K562 (cell line): ENCODE measurements around the gene ZNF366. TPM values are rescaled to one million over a fixed set of nuclear protein-coding genes. Genes with fewer than 3 reads are reported as not detected.

Source experiments
- CBX1 ChIP-seq: sonication (generic); IDR thresholded peaks from 2 replicates; pipeline ENCODE4 v1.6.1; 2016; ENCODE audit warnings: antibody characterized with exemption, low read depth, mild to moderate bottlenecking
- CBX3 ChIP-seq, 2 experiments: IDR thresholded peaks; 1 replicate in 1 of 2; 2 replicates in 1 of 2; pipeline ENCODE4 v1.6.1; 2012; ENCODE audit warnings: inconsistent platforms in 2 of 2, low read length in 2 of 2, borderline replicate concordance in 1 of 2, control low read depth in 1 of 2
- CBX5 ChIP-seq: IDR thresholded peaks from 2 replicates; pipeline ENCODE4 v1.6.1; 2014; ENCODE audit warnings: low read depth, borderline replicate concordance
- CLOCK ChIP-seq: fragments of 250-450 bp; sonication (Bioruptor Pico); IDR thresholded peaks from 2 replicates; pipeline ENCODE4 v1.4.0; 2020; ENCODE audit warnings: mild to moderate bottlenecking, moderate library complexity, borderline replicate concordance
- E2F5 ChIP-seq: sonication (generic); formaldehyde crosslinking; IDR thresholded peaks from 2 replicates; pipeline ENCODE4 v1.8.0; 2022; ENCODE audit warnings: mild to moderate bottlenecking, missing genetic modification reagents
- EGR1 ChIP-seq: fragments of 450-650 bp; conservative IDR thresholded peaks from 2 replicates; pipeline ENCODE4 v1.6.1; 2017; ENCODE audit warnings: mild to moderate bottlenecking
- HES1 ChIP-seq: fragments of 450-650 bp; IDR thresholded peaks from 2 replicates; pipeline ENCODE4 v1.6.1; 2016; ENCODE audit warnings: low read depth, mild to moderate bottlenecking, moderate library complexity
- HSF4 ChIP-seq: fragments of 250-450 bp; sonication (Bioruptor Pico); IDR thresholded peaks from 2 replicates; pipeline ENCODE4 v2.1.2; 2022; ENCODE audit warnings: mild to moderate bottlenecking, moderate library complexity, borderline replicate concordance
- IRF1 ChIP-seq: sonication (generic); formaldehyde crosslinking; IDR thresholded peaks from 2 replicates; pipeline ENCODE4 v1.8.0; 2022; ENCODE audit warnings: missing genetic modification reagents, mild to moderate bottlenecking, borderline replicate concordance
- MED1 ChIP-seq: sonication (generic); formaldehyde crosslinking; IDR thresholded peaks from 2 replicates; pipeline ENCODE4 v1.8.1; 2023; ENCODE audit warnings: missing genetic modification reagents, borderline replicate concordance
- NBN ChIP-seq: fragments of 450-650 bp; IDR thresholded peaks from 2 replicates; pipeline ENCODE4 v1.6.1; 2016; ENCODE audit warnings: low read depth, mild to moderate bottlenecking
- NONO ChIP-seq, 2 experiments: fragments of 200-400 bp in 1 of 2; fragments of 450-650 bp in 1 of 2; formaldehyde crosslinking in 1 of 2; IDR thresholded peaks; 2 replicates each; pipeline ENCODE4 v1.6.1; 2017; ENCODE audit warnings: low read depth in 2 of 2, mild to moderate bottlenecking in 2 of 2, moderate library complexity in 2 of 2, low read length in 1 of 2
- SIN3B ChIP-seq: fragments of 450-650 bp; IDR thresholded peaks from 2 replicates; pipeline ENCODE4 v1.6.1; 2017; ENCODE audit warnings: low read depth, mild to moderate bottlenecking, moderate library complexity
- TCFL5 ChIP-seq: fragments of 250-450 bp; sonication (Bioruptor Pico); conservative IDR thresholded peaks from 2 replicates; pipeline ENCODE4 v1.6.1; 2021; ENCODE audit warnings: mild to moderate bottlenecking, moderate library complexity, matching md5 sums
- U2AF2 ChIP-seq: fragments of 200-400 bp; formaldehyde crosslinking; optimal IDR thresholded peaks from 2 replicates; pipeline ENCODE3; 2017; ENCODE audit warnings: low read depth, mild to moderate bottlenecking, low read length
- ZBTB17 ChIP-seq: fragments of 450-650 bp; formaldehyde crosslinking; IDR thresholded peaks from 2 replicates; pipeline ENCODE4 v1.4.0; 2020; ENCODE audit warnings: mild to moderate bottlenecking
- ZNF121 ChIP-seq: sonication (generic); formaldehyde crosslinking; conservative IDR thresholded peaks from 2 replicates; pipeline ENCODE4 v1.8.0; 2022; ENCODE audit warnings: missing genetic modification reagents
- ZNF175 ChIP-seq: fragments of 200-800 bp; sonication (Bioruptor generic); IDR thresholded peaks from 2 replicates; pipeline ENCODE4 v1.6.1; 2016; ENCODE audit warnings: low read depth, mild to moderate bottlenecking, missing genetic modification characterization, missing compliant biosample characterization
- ZNF668 ChIP-seq: fragments of 250-450 bp; sonication (Bioruptor Pico); IDR thresholded peaks from 2 replicates; pipeline ENCODE4 v1.8.0; 2022; ENCODE audit warnings: mild to moderate bottlenecking, inconsistent platforms
- ZNF76 ChIP-seq: fragments of 250-450 bp; sonication (Bioruptor Pico); IDR thresholded peaks from 2 replicates; pipeline ENCODE4 v1.4.0; 2020; ENCODE audit warnings: mild to moderate bottlenecking, moderate library complexity, borderline replicate concordance
- polyA plus RNA-seq, 8 experiments: library from polyadenylated mRNA; depleted of rRNA in 4 of 8; stranded (reverse) in 5 of 8; unstranded in 3 of 8; fragments of >200 nt; fragmentation: Nextera tagmentation in 2 of 8; fragmentation: Illumina TruSeq in 1 of 8; extraction: Ambion mirVana in 2 of 8; extraction: Trizol in 1 of 8; gene quantifications; 2 replicates each; pipeline versions ENCODE4 v1.2.1 to v1.2.3, GENCODE V29; 2011 to 2014; ENCODE audit warnings: inconsistent platforms in 1 of 8, missing spikeins in 1 of 8
- total RNA-seq, 7 experiments: library from RNA; depleted of rRNA in 6 of 7; stranded (reverse); fragments of >200 nt in 6 of 7; fragmentation: Illumina TruSeq in 2 of 7; extraction: Trizol in 2 of 7; gene quantifications; 2 replicates each; pipeline versions ENCODE4 v1.2.1 to v1.2.3, GENCODE V29; 2011 to 2021; ENCODE audit warnings: low replicate concordance in 1 of 7

Gene ZNF366
- total and polyA plus RNA-seq, 9 of the 15 experiments (the other 6 are each of a cell fraction or from before 2014, with no cell fraction given): not detected

GRCh38 chr5:72400950-72401349, 106.3 kb downstream of the ZNF366 start (continued):
- TF ChIP-seq CBX1: peak; percentile 50; the same call in 1 of the 2 replicates
- no peak for TF ChIP-seq EGR1
- TF ChIP-seq U2AF2: no peak
- TF ChIP-seq ZNF668 (CRISPR knock-in tag): no peak
- TF ChIP-seq IRF1 (CRISPR knock-in tag): no peak
- no peak for TF ChIP-seq NONO (IDR thresholded peaks at IDR 0.05; ENCODE audit: low read depth in 2 of 2, low read length in 1 of 2)
- TF ChIP-seq ZNF175 (CRISPR knock-in tag): no peak
- no peak for TF ChIP-seq NBN
- no peak for TF ChIP-seq ZBTB17 (CRISPR knock-in tag)
- no peak for TF ChIP-seq E2F5 (CRISPR knock-in tag)
- no peak for TF ChIP-seq ZNF76 (CRISPR knock-in tag)
- TF ChIP-seq HSF4 (CRISPR knock-in tag): no peak
- peak; percentile 84 for TF ChIP-seq CBX5
- no peak for TF ChIP-seq SIN3B
- no peak for TF ChIP-seq ZNF121 (CRISPR knock-in tag)
- no peak for TF ChIP-seq MED1
- peak in 1 of 2 experiments; percentile 69; a peak in 1 of 3 replicates for TF ChIP-seq CBX3 (IDR thresholded peaks at IDR 0.05; ENCODE audit: borderline replicate concordance in 1 of 2, low read length in 2 of 2)
- no peak for TF ChIP-seq TCFL5 (CRISPR knock-in tag)
- TF ChIP-seq HES1: no peak
- TF ChIP-seq CLOCK (CRISPR knock-in tag): no peak
